Stimulated activated CD8-positive, alpha-beta memory T cell treated with anti-CD3 and anti-CD28 coated beads, Interleukin-15, amount 100 ng/mL, for 24 hours (primary cell): Measurements from ENCODE around the gene DUSP28.

Experiments
- DNase-seq: peaks from one replicate; pipeline ENCODE4 v3.0.0-alpha.2; 2020; ENCODE audit warnings: low read depth

DUSP28 gene

DNA sequence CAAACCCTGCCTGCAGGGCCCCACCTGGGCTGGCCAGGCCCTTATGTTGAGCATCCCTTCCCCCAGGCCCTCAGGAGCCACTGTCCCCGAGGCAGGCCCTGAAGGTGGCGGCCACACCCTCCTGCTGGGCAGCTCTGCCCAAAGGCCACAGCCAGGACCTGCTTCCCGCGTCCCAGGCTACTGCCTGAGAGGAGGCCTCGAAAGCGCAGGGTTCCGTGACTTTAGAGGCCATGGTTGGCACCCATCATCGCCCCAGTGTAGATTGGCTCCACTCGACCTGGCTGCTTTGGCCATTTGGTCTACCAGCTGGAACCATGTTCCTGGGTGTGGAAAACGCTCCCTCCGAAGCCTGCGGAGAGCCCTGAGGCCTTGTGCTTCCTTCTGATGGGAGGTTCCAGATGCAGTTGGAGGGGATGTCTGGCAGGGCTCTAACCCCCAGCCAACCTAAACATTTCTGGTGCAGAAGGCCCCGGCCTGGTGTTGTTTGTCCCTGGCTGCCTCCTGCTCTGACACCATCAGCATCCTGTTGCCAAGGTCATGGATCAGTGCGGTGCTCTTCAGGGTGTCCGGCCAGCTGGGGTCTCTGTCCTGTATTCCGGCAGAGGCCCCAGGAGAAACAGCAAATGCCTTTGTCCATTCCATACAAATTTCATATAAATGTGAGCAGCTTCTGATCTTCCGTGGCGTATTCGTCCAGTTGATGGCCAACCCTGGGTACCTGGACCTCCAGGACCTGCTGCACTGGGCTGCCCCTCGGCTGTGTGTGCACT is 41.1 kb downstream of the DUSP28 start:
- no peak for DNase-seq

DNA sequence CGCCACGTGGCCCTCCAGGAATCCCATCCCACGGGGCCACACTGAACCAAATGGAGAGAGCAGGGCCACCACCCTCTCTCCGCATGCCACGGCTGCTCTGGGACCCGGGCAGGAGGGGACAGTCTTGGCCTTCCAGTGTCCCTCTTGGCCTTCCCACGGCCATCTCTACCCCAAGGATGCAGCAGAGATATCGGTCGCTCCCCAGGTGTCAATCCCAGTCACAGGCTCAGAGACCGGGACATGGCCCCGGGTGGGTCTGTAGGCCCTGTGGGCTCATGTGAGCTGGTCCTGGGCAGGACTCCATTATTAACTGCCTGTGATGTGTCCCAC is 41.6 kb downstream of the DUSP28 start:
- no peak for DNase-seq

DNA sequence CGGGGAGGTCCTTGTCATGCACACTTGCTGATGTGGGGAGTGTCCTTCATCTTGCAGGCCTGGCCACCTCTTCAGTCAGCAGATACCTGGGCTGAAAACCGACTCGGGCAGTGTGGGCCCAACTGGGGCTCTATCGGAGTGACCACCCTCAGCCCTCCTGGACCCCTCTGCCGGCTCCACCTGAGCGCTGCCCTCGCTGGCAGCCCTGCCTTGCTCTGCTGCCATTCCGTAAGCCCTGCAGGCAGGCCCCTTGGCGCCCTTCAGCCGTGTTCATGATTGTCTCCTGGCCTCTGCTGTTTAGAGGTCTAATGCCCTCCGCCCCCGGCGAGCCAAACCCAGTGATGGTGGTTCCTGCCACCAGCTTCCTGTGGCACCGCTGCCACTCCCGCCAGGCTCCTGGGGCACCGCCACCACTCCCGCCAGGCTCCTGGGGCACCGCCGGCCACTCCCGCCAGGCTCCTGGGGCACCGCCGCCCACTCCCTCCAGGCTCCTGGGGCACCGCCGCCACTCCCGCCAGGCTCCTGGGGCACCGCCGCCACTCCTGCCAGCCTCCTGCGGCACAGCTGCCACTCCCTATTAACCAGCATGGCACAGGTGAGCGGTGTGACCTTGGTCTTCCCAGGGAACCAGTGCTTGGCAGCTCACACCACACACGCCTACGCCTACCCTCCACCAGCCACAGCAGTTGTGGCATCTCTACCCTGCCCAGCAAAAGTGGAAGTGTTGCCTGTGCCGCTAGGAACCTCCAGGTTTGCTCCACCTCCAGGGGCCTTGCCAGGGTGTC is 42.3 kb downstream of the DUSP28 start:
- DNase-seq, result no peak

DNA sequence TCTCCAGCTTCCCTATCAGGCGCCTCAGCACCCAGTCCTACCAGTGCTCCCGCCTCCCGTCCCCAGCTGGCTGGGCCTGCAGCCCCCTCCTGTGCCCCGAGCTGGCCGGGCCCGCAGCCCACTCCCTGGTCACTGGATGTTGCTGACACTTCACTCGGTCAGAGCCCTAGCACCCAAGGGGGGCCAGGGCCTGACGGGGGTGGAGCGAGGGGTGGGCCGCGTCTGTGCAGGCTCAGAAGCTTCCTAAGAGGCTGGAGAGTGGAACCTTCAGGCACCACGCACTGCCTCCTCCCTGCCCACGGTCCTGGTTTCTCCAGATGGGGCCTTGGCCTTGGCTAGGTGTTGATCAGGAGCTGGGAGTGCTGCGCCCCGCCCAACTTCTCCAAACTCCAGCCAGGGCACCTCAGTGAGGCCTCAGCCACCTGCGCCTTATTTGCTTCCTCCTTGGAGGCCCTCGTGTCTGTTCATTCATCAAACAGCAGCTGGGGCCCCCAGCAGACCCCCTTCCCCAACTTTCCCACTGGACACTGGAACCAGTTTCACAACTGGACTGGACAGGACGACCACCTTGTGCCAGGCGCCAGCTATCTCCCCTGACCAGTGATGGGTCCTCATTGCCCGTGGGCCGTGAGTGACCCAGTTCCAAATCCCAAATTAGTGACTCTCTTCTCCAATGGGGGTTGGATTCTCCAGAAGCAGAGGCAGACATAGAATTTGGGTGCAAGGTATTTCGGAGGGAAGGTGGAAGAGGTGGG is 43.1 kb downstream of the DUSP28 start:
- no peak for DNase-seq

DNA sequence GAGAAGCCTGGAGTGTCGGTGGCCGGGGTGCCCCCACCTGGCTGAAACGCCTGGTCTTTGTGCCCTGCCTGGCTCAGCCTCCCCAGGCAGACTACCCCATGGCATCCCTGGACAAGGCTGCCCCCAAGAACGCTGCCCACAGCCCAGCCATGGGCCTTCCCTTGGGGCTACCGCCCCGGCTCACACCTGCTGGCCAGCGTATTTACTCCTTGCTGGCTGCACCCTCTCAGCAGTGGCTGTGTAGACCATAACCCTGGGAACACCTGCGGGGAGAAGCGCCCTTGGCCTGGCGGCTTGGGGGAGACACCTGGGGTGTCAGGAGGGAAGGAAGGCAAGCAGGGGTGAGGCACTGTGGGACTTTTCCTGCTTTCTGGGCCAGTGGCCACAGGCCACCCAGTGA is 43.7 kb downstream of the DUSP28 start:
- no peak for DNase-seq

DNA sequence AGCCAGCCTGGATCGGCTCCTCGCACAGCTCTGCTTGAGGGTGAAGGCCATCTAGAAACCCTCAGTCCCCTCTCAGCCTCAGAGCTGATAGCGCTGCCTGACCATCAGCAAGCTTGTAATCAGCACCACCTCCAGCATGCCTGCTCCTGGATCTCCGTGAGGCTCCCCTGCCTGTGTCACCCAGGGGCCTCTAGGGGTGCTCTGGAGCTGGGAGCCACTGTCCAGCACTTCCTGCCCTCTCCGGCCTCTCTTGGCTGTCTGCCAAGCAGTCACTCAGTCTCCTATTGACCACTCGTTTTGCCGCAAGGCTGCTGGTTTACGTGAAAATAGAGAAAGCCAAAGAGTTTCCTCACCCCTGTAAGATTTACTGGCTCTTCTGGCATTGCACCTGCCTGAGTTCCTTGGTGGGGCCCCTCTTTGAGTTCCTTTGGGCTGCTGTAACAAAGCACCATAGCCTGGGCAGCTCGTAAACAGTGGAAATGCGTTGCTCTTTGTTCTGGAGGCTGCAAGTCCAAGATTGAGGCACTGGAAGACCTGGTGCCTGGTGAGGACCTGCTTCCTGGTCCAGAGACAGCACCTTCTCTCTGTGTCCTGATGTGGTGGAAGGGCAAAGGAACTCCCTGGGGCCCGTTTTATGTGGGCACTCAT is 44.3 kb downstream of the DUSP28 start:
- no peak for DNase-seq

DNA sequence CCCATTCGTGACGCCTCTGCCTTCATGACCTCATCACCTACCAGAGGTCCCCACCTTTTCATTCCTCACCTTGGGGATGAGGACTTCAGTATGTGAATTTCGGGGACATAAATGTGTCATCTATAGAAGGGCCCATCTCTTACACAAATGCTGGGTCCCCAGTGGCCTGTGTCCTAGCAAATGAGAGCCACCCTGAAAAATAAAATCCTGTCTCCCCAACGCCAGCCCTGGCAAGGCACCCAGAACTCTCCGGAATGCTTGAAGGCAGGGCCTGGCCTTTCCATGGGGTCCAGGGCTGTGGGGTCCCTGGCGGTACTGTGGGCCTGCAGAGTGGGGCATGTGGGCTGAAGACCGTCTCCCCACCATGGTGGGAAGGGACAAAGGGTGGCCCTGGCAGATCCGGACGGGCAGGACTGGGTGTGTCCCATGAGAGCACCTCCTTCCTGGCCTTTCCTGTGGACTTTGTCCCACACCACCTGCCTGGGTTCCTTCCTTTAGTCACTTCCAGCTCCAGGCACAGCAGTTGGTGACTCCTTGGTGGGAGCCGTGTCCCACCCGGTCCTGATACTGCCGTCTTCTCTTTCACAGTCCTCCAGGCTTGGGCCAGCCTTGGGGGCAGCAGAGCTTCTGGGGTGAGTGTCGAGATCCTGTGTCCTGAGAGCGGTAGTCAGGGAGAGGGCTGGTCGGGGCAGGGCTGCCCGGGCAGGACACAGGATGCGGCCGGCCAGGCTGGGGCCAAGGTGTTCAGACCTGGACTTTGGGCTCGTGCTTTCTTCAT is 45.0 kb downstream of the DUSP28 start:
- DNase-seq, result no peak

DNA sequence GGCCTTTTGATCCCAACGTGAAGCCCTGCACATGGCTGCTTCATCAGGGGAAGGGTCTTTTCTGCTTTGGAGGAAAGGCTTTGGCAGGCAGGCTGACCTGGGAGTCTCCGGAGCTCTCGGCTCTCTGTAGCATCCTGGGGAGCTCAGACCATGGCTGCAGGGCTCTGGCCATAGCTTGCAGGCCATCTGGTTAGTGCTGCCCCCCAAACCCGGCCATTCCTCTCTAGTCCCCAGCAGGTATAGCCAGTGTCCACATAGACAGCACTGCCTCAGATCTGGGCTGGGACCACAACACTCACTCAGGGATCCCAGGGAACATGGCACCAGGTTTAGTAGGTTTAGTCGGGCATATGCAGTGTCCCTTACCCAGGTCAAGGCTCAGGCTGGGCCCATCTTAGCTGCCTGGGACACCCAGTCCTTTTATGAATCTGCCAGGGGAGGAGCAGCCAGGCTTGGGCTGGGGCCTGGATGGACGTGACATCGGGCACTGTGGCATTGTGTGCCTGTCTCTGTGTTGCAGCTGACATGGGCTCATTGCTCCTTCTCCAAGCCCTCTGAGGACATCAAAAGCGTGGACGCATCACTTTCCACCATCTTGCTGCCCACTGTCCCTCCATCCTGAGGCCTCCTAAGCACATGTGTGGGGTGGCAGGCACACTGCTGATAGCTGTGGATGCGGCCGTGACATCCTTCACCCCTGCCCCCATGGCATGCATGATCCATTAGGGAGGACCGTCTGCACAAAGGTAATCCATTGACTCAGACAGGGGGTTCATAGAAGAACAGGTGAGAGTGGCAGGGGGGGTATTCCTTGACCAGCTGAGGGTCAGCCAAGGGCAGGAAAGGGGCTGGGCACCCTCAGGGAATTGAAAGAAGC is 45.9 kb downstream of the DUSP28 start:
- DNase-seq, result no peak

DNA sequence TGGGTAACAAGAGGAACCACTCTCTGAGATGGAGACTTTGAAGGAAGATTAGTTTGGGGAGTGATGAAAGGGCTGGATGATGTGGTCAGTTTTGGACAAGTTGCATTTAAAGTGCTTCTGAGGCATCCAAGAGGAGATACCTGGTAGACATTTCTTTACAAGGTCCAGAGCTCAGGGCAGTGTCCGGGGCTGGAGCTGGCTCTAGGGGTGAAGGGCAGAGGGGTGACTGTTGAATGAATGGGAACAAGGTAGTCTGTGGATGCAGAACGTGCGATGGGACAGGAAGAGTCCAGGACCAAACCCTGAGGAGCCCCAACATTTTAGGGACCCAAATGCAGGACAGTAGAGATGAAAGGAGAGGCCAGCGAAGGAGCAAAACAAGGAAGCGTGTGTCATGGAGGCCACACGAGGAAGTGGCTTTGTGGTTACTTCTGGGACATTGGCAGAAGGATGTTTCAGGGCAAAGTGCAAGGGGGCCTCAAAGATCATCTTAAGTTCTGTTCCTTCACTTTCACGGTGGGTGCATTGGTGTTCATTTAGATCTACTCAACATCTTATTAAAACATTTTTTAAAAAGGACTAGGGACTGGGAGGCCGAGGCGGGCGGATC is 51.5 kb downstream of the DUSP28 start:
- no peak for DNase-seq
